GM19395 (cell line): ENCODE data around the gene COL23A1.

Experiments used
- ATAC-seq: cut with Tn5 transposase; IDR thresholded peaks from one replicate; pipeline ENCODE4 v1.9.1; 2021; ENCODE audit warnings: mild to moderate bottlenecking, moderate library complexity; ENCODE audit not compliant: unreplicated experiment

Gene COL23A1

GRCh38 chr5:178428341-178429155 is 161.6 kb downstream of the COL23A1 start:
- no peak for ATAC-seq

GRCh38 chr5:178427576-178428197 is 162.5 kb downstream of the COL23A1 start:
- ATAC-seq, result no peak

GRCh38 chr5:178426326-178427130 is 163.7 kb downstream of the COL23A1 start:
- no peak for ATAC-seq

- ATAC-seq, result no peak
These were observed 164.5 kb downstream of the COL23A1 start for GRCh38 chr5:178425621-178426068.

GRCh38 chr5:178424810-178425177 is 165.4 kb downstream of the COL23A1 start:
- no peak for ATAC-seq

- no peak for ATAC-seq
These were observed 166.0 kb downstream of the COL23A1 start for GRCh38 chr5:178423901-178424809.

- ATAC-seq, result no peak
These were observed 166.8 kb downstream of the COL23A1 start for GRCh38 chr5:178423431-178423830.

- no peak for ATAC-seq
These were observed 167.8 kb downstream of the COL23A1 start for GRCh38 chr5:178422400-178422775.

- no peak for ATAC-seq
These were observed 168.3 kb downstream of the COL23A1 start for GRCh38 chr5:178421699-178422399.

- ATAC-seq, result no peak
These were observed 169.1 kb downstream of the COL23A1 start for GRCh38 chr5:178421128-178421527.

GRCh38 chr5:178420354-178420781 is 169.8 kb downstream of the COL23A1 start:
- ATAC-seq, result no peak

GRCh38 chr5:178419651-178420050 is 170.5 kb downstream of the COL23A1 start:
- no peak for ATAC-seq

- no peak for ATAC-seq
These were observed 171.0 kb downstream of the COL23A1 start for GRCh38 chr5:178419196-178419595.

- no peak for ATAC-seq
These were observed 171.7 kb downstream of the COL23A1 start for GRCh38 chr5:178418471-178419010.

- ATAC-seq, result no peak
These were observed 172.2 kb downstream of the COL23A1 start for GRCh38 chr5:178418031-178418430.

GRCh38 chr5:178417391-178417811 is 172.8 kb downstream of the COL23A1 start:
- no peak for ATAC-seq

- no peak for ATAC-seq
These were observed 173.3 kb downstream of the COL23A1 start for GRCh38 chr5:178416919-178417318.

- no peak for ATAC-seq
These were observed 173.8 kb downstream of the COL23A1 start for GRCh38 chr5:178416206-178416882.

- ATAC-seq, result no peak
These were observed 174.8 kb downstream of the COL23A1 start for GRCh38 chr5:178415353-178415752.
